ENCODE results near the gene NDST3.
"Not testable (repeated sequence)": the region's sequence is repeated elsewhere in the genome, so short reads cannot be mapped to it uniquely, and the experiment has no call there.

The NDST3 gene

DNA sequence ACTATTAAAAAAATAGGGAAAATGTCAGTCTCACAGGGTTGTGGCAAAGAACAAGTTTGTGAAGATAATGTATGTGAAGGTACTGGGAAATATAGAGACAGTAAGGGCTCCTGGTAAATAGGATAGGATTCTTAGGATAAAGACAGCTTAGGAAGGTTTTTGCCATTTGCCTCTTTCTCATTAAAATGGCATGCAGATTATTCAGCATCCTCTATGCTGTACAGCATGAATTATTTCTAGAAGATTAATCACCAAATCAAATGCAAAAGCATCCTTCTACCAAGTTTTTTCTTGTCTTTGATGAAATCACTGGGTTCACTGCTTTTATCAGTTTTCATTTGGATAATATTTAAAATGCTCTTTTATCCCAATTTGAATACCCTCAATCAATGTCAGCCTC lies 142.8 kb downstream of the NDST3 start:
- no peak for DNase-seq (ENCODE audit: low spot score)

- DNase-seq (ENCODE audit: low spot score): no peak
These were observed 146.5 kb downstream of the NDST3 start for GRCh38 chr4:118180776-118181175.

GRCh38 chr4:118190903-118191302 lies 156.6 kb downstream of the NDST3 start:
- no peak for DNase-seq (ENCODE audit: low spot score)

DNA sequence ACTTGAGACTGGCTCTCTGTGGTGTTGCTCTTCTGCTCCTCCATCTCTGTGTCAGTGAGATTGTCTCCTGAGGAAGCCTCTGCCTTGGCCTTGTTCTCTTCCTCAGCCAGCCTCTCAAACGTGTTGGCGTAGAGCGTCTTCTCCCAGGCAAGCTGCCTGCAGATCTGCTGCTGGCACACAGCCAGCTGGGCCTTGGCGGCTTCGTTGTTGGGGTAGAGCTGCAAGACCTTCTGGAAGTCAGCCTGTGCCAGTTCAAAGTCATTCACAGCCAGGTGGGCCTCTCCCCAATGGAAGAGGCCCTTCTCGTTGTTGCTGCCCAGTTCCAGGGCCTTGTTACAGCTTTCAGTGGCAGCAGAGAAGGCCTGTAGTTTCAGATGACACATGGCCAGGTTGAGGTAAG lies 159.1 kb downstream of the NDST3 start:
- DNase-seq (ENCODE audit: low spot score): no peak

- peak; percentile 18 for DNase-seq (ENCODE audit: low spot score)
These were observed 172.3 kb downstream of the NDST3 start for GRCh38 chr4:118206627-118207026.

DNA sequence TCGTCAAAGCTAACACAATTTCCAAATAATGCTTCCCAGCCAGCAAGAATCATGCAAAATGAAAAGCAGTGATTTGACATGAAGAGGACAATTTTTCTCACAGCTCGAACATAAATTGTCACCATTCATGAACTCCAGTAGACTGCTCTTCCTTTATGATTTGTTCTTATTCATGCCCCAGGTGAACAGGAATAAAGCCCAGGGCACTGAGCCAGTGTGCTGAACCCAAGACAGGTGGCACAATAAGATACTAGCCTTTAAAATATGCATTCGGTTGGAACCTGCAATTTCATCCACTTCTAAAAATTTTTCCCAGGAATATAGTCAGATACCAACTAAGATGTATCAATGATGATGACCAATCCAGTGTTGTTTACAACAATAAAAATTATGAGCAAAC lies 178.8 kb downstream of the NDST3 start:
- no peak for DNase-seq (ENCODE audit: low spot score)

- no peak for DNase-seq (ENCODE audit: low spot score)
These were observed 181.5 kb downstream of the NDST3 start for GRCh38 chr4:118215826-118216225.

DNA sequence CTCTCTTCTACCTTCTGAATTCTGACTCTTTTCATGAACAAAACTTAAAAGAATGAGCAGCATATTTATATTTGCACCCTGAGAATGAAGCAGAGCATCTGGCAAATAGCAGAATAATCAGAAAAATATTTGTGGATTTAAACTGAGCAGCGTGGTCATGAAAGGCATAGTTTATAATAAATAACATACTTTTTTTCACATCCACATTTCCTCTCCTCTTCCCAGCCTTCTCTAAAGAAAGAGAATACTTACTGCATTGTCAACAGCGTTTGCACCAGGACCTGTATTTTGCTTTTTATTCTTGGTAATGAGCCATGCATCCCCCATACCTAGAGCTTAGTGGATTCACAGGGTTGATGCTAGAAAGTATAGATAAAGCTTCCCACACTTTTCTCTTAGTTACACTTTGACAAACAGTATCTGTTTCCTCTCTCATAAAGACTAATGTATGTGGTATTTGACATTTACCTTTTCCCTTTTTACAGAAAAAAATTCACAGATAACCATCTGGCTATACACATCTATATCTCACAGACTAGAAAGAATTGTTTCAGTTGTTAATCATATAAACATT lies 187.0 kb downstream of the NDST3 start:
- DNase-seq (ENCODE audit: low spot score): no peak

DNA sequence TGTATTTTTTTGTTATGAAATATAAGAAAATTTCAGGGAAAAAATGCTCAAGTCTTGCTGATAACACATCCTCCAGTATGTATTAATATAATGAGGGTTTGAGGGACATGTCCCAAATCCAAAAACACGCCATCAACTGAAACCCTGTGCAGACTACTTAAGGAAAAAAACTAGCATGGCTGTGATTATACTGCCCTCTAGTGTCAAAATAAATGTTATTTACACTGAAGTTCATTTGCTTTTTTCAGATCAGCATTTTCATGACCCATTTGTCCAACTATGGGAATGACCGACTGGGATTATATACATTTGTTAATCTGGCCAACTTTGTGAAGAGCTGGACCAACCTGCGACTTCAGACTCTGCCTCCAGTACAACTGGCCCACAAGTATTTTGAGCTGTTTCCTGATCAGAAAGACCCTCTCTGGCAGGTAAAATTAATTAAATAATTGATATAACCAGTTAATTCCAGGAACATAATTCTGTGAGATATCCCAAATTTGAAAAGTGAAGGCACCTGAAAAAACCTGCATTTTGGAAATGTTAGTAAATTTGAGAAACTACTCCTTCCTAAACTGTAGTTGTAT lies 190.1 kb downstream of the NDST3 start:
- peak; percentile 41 for DNase-seq (ENCODE audit: low spot score)

DNA sequence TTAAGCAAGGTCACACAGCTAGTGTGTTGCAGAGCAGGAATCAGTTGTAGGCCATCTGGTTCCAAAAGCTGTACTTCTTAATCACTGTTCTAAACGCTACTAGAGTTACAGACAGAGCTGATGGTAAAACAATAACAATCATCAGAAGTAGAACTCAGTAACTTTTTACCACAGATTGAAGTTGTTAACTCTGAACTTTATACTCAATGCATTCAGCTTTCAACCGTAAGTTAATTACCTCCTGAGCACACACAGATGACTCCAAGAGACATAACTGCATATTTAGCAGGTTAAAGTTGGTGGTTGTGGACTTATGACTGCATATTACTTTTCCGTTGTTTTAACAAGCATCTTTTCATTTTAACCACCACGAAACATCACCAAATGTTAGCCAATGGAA lies 191.2 kb downstream of the NDST3 start:
- DNase-seq (ENCODE audit: low spot score): no peak

- no peak for DNase-seq (ENCODE audit: low spot score)
These were observed 192.2 kb downstream of the NDST3 start for GRCh38 chr4:118226311-118227010.

GRCh38 chr4:118235566-118236120 lies 201.4 kb downstream of the NDST3 start:
- DNase-seq (ENCODE audit: low spot score): no peak

DNA sequence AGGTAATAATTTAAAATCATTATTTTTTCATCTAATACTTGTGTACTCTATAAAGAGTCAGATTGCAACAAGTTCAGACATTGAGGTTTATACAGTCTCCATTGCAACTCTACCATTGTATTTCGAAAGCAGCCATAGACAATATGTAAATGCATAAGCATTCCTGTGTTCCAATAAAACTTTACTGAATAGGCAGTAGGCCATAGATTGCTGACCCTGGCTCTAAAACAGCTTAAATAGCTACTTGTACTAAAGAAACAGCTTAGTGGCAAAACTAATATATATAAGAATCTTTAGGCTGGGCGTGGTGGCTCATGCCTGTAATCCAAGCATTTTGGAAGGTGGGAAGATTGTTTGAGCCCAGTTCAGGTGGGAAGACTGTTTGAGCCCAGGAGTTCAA lies 203.2 kb downstream of the NDST3 start:
- no peak for DNase-seq (ENCODE audit: low spot score)

DNA sequence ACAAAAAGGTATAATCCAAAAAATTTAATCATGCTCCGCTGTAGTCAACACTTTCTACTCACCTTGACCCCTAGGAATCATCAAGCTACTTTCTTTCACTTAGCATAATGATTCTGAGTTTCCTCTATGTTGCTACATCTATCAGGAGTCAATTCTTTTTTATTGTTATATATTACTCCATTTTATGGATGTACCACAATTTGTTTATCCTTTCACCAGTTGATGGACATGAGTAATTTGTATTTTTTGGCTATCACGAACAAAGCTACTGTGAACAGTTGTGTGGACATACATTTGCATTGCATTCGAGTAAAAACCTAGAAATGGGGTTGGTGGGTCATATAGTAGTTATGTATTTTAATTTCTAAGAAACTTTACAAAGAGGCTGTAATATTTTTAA lies 215.6 kb downstream of the NDST3 start:
- no peak for DNase-seq (ENCODE audit: low spot score)

GRCh38 chr4:118254368-118254767 lies 220.1 kb downstream of the NDST3 start:
- no peak for DNase-seq (ENCODE audit: low spot score)

DNA sequence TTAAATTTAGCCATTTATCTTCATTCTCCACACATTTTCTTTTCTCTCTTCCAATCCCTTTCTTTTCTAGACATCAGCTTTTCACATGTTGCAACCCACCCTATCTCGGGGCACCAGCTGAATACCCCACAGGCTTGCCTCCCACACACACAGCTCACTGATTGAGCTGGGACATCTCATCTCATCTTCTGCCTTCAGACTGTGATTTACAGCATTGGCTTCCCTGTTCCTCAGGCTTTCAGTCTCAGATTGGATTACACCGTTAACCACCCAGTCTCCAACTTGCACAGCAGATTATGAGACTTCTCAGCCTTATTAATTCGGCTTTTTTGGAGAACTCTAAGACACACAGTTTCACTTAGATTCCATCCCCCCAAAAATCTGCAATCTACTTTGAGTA lies 224.8 kb downstream of the NDST3 start:
- no peak for DNase-seq (ENCODE audit: low spot score)

DNA sequence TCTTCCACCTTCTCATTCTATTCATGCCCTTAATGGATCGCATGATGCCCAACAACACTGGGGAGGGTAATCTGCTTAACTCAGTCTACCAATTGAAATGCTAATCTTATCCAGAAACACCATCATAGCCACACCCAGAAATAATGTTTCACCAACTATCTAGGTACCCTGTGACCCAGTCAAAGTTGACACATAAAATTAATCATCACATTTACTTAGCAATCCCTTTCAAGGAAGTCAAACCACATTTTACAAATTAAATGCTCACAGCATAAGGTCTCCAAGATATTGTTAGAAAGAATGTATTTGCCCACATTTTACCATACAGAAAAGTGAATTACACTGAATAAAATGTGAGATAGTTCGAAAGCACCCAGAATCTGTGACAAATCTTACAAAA lies 226.0 kb downstream of the NDST3 start:
- DNase-seq (ENCODE audit: low spot score): no peak

DNA sequence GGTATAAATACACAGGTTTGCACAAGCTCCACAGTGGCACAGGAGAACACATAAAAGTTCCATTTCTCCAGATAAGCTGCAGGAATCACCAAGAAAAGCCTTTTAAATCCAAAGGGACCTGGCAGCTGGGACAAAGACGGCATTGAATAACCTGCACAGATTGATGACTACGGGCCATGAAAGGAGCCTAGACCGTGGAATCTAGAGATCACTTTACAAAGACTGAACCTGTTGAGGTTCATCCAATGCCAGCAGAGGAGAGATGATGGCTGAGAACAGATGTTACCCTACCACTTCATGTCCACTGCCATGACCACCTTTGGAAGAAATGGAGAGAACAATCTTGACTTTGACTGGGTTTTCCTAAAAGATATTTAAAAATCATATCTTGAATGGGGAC lies 229.8 kb downstream of the NDST3 start:
- no peak for DNase-seq (ENCODE audit: low spot score)

DNA sequence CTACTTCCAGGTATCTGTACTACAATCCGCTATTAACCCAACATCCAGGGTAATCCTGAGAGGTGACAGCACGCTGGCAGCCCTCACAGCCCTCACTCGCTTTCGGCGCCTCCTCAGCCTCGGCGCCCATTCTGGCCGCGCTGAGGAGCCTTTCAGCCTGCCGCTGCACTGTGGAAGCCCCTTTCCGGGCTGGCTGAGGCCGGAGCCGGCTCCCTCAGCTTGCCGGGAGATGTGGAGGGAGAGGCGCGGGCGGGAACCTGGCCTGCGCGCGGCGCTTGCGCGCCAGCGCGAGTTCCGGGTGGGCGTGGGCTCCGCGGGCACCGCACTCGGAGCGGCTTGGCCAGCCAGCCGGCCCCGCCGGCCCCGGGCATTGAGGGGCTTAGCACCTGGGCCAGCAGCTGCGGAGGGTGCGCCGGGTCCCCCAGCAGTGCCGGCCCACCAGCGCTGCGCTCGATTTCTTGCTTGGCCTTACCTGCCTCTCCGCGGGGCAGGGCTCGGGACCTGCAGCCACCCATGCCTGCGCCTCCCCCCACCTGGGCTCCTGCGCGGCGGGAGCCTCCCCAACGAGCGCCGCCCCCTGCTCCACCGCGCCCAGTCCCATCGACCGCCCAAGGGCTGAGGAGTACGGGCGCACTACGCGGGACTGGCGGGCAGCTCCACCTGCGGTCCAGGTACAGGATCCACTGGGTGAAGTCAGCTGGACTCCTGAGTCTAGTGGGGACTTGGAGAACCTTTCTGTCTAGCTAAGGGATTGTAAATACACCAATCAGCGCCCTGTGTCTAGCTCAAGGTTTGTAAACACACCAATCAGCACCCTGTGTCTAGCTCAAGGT lies 231.2 kb downstream of the NDST3 start:
- no peak for DNase-seq (ENCODE audit: low spot score)

GRCh38 chr4:118266145-118266496 lies 231.8 kb downstream of the NDST3 start:
- not testable (repeated sequence) for DNase-seq (ENCODE audit: low spot score)

DNA sequence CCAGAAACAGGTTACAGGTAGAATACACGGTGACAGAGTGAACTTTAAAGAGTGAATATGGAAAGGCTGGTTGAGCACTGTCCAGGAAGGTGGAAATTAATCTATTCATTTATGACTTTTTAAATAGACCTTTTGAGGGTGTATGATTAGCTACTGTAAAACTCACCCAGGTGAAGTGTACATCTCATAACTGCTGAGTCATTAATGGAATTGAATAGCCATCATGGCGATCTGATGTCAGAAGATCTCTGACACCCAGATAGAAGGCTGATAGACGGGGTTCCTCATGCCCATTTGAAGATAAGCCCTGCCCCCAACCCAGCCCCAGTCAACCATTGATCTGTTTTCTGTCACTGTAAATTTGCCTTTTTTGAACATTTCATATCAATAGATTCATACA lies 234.5 kb downstream of the NDST3 start:
- no peak for DNase-seq (ENCODE audit: low spot score)

DNA sequence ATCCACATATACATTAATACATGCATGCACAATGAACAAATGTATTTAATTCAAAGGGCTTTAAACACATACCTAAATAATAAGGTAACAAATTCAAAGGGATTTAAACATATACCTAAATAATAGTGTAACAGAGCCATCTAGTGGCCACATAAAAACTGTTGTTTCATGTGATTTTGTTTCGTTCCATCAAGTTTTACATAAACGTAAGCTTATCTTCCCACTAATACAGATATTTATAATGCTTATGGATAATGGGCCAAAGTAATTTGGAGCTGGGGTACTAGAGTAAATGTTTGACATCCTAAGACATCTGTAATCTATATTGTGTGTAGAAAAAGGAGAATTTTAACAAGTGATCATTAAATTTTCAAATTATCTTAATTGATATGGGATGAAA lies 236.2 kb downstream of the NDST3 start:
- DNase-seq (ENCODE audit: low spot score): peak; percentile 38

DNA sequence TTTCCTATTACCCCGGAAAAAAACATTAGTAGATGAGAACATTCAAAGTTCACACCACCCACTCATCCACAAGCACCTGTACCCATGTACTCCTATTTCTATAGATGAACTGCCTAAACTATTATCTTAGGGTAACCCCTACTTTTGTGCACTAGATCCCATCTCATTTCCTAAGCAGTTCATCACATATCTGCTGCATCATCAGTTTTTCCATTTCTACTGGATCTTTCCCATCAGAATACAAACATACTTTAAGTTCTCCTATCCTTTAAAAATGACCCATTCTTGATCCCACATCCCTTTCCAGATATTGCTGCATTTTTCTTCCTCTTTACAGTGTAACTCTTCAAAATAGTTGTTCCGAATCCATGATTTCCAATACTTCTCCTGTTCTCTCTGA lies 237.5 kb downstream of the NDST3 start:
- no peak for DNase-seq (ENCODE audit: low spot score)
